H9 (cell line): ENCODE measurements around the gene UTS2. TPM values are rescaled to one million over a fixed set of nuclear protein-coding genes. Genes with fewer than 3 reads are reported as not detected.

Source experiments
- DNase-seq: peaks from one replicate; pipeline ENCODE4 v3.0.0-alpha.2; 2017
- H2AFZ ChIP-seq: one replicate; pipeline ENCODE4 v1.6.1; 2013; ENCODE audit warnings: mild to moderate bottlenecking, low read length, control low read depth, moderate library complexity
- H2AK5ac ChIP-seq: 2 replicates; pipeline ENCODE4 v1.6.1; 2013; ENCODE audit warnings: low read length, control low read depth, mixed read lengths; ENCODE audit not compliant: insufficient read length
- H2BK120ac ChIP-seq: one replicate; pipeline ENCODE4 v1.6.1; 2013; ENCODE audit warnings: low read depth, mild to moderate bottlenecking, low read length, control low read depth, inconsistent platforms; ENCODE audit not compliant: poor library complexity, severe bottlenecking
- H2BK12ac ChIP-seq: 2 replicates; pipeline ENCODE4 v1.6.1; 2013; ENCODE audit warnings: low read length, control low read depth, mixed read lengths, low read depth; ENCODE audit not compliant: insufficient read length
- H2BK15ac ChIP-seq: 2 replicates; pipeline ENCODE4 v1.6.1; 2013; ENCODE audit warnings: low read depth, low read length, control low read depth
- H2BK20ac ChIP-seq: one replicate; pipeline ENCODE4 v1.6.1; 2013; ENCODE audit warnings: low read depth, mild to moderate bottlenecking, low read length, control low read depth, inconsistent platforms; ENCODE audit not compliant: poor library complexity, severe bottlenecking
- H2BK5ac ChIP-seq: 2 replicates; pipeline ENCODE4 v1.6.1; 2013; ENCODE audit warnings: low read length, control low read depth, mixed read lengths; ENCODE audit not compliant: insufficient read length
- H3K14ac ChIP-seq: 2 replicates; pipeline ENCODE4 v1.6.1; 2013; ENCODE audit warnings: low read length, control low read depth; ENCODE audit not compliant: insufficient read depth
- H3K18ac ChIP-seq: 2 replicates; pipeline ENCODE4 v1.6.1; 2013; ENCODE audit warnings: low read depth, mild to moderate bottlenecking, mixed read lengths, low read length, control low read depth; ENCODE audit not compliant: insufficient read length
- H3K23ac ChIP-seq: 2 replicates; pipeline ENCODE4 v1.6.1; 2013; ENCODE audit warnings: low read length, control low read depth, mixed read lengths, low read depth; ENCODE audit not compliant: insufficient read length
- H3K23me2 ChIP-seq: 2 replicates; pipeline ENCODE4 v1.6.1; 2013; ENCODE audit warnings: low read depth, mild to moderate bottlenecking, mixed read lengths, low read length, control low read depth; ENCODE audit not compliant: insufficient read length, poor library complexity, severe bottlenecking
- H3K27ac ChIP-seq: 2 replicates; pipeline ENCODE4 v1.5.1; 2013; ENCODE audit warnings: low read length, control low read depth, mixed read lengths, low read depth; ENCODE audit not compliant: insufficient read length
- H3K27me3 ChIP-seq: 2 replicates; pipeline ENCODE4 v1.6.1; 2013; ENCODE audit warnings: low read length, control low read depth, inconsistent platforms; ENCODE audit not compliant: insufficient read depth
- H3K4ac ChIP-seq: 2 replicates; pipeline ENCODE4 v1.6.1; 2013; ENCODE audit warnings: low read depth, mild to moderate bottlenecking, control low read depth, inconsistent platforms, low read length, moderate library complexity
- H3K4me1 ChIP-seq: 2 replicates; pipeline ENCODE4 v1.6.1; 2013; ENCODE audit warnings: low read length, control low read depth, inconsistent platforms; ENCODE audit not compliant: insufficient read depth
- H3K4me2 ChIP-seq: 2 replicates; pipeline ENCODE4 v1.6.1; 2013; ENCODE audit warnings: low read length, control low read depth, mixed read lengths; ENCODE audit not compliant: insufficient read length, insufficient read depth
- H3K56ac ChIP-seq: 2 replicates; pipeline ENCODE4 v1.6.1; 2013; ENCODE audit warnings: low read depth, mild to moderate bottlenecking, mixed read lengths, low read length, control low read depth; ENCODE audit not compliant: insufficient read length
- H3K79me1 ChIP-seq: 2 replicates; pipeline ENCODE4 v1.6.1; 2013; ENCODE audit warnings: low read depth, mild to moderate bottlenecking, moderate library complexity, low read length, control low read depth, inconsistent platforms; ENCODE audit not compliant: insufficient read depth, poor library complexity, severe bottlenecking
- H3K79me2 ChIP-seq: 2 replicates; pipeline ENCODE4 v1.6.1; 2013; ENCODE audit warnings: low read length, control low read depth, inconsistent platforms; ENCODE audit not compliant: insufficient read depth
- H3K9ac ChIP-seq: 2 replicates; pipeline ENCODE4 v1.6.1; 2013; ENCODE audit warnings: low read length, control low read depth, mixed read lengths; ENCODE audit not compliant: insufficient read length; ENCODE audit errors: extremely low read depth
- H3K9me3 ChIP-seq: one replicate; pipeline ENCODE4 v1.6.1; 2013; ENCODE audit warnings: low read depth, low read length, inconsistent platforms; ENCODE audit not compliant: control insufficient read depth
- H3T11ph ChIP-seq: one replicate; pipeline ENCODE4 v1.6.1; 2013; ENCODE audit warnings: mild to moderate bottlenecking, low read length, control low read depth, inconsistent platforms
- H4K20me1 ChIP-seq: one replicate; pipeline ENCODE4 v1.6.1; 2013; ENCODE audit not compliant: control insufficient read depth, insufficient read length, insufficient read depth
- H4K5ac ChIP-seq: 2 replicates; pipeline ENCODE4 v1.6.1; 2013; ENCODE audit warnings: low read depth, mild to moderate bottlenecking, mixed read lengths, low read length, control low read depth; ENCODE audit not compliant: insufficient read length
- H4K8ac ChIP-seq: replicated peaks from 2 replicates; pipeline ENCODE4 v1.6.1; 2013; ENCODE audit warnings: low read length, control low read depth, mixed read lengths, low read depth; ENCODE audit not compliant: insufficient read length
- H4K91ac ChIP-seq: 2 replicates; pipeline ENCODE4 v1.6.1; 2013; ENCODE audit warnings: low read depth, mild to moderate bottlenecking, moderate library complexity, mixed read lengths, low read length, control low read depth; ENCODE audit not compliant: insufficient read length
- H3K27ac Mint-ChIP-seq, 3 experiments: 2 replicates in 2 of 3; 3 replicates in 1 of 3; pipeline ENCODE4 v1.8.0; 2020 to 2021; ENCODE audit warnings: mixed read lengths in 3 of 3, mild to moderate bottlenecking in 1 of 3, moderate library complexity in 1 of 3
- H3K27me3 Mint-ChIP-seq: 2 replicates; pipeline ENCODE4 v1.8.0; 2021; ENCODE audit warnings: low read depth, mild to moderate bottlenecking, moderate library complexity, mixed read lengths
- H3K36me3 Mint-ChIP-seq, 3 experiments: 2 replicates in 2 of 3; 3 replicates in 1 of 3; pipeline ENCODE4 v1.8.0; 2020 to 2021; ENCODE audit warnings: low read depth in 3 of 3, mixed read lengths in 3 of 3; ENCODE audit not compliant: insufficient read depth in 1 of 3
- H3K4me1 Mint-ChIP-seq, 2 experiments: 2 replicates each; pipeline ENCODE4 v1.8.0; 2020; ENCODE audit warnings: mixed read lengths in 2 of 2
- H3K4me3 Mint-ChIP-seq, 2 experiments: 2 replicates in 1 of 2; 3 replicates in 1 of 2; pipeline ENCODE4 v1.8.0; 2020 to 2021; ENCODE audit warnings: mild to moderate bottlenecking in 2 of 2, mixed read lengths in 2 of 2, moderate library complexity in 1 of 2
- H3K9me3 Mint-ChIP-seq, 2 experiments: 2 replicates in 1 of 2; 3 replicates in 1 of 2; pipeline ENCODE4 v1.8.0; 2020; ENCODE audit warnings: mild to moderate bottlenecking in 2 of 2, mixed read lengths in 2 of 2, moderate library complexity in 1 of 2
- WGBS: extraction: QIAGEN DNeasy Blood & Tissue Kit; methylation state at CpG from one replicate; pipeline ENCODE4 v1.1.7; 2013; ENCODE audit warnings: missing lambda C conversion rate, low lambda C conversion rate, mixed read lengths; ENCODE audit not compliant: insufficient read length; ENCODE audit errors: extremely low coverage; 5-methylcytosine and 5-hydroxymethylcytosine counted together
- total RNA-seq: library from RNA; stranded (reverse); gene quantifications from 2 replicates; pipeline ENCODE4 v1.2.1, GENCODE V29; 2021
- TF ChIP-seq, protein P1 (sequence below): fragments of 200-600 bp; sonication (generic); conservative IDR thresholded peaks from 3 replicates; pipeline ENCODE4 v1.8.0; 2021; ENCODE audit warnings: antibody characterized with exemption, mild to moderate bottlenecking

UTS2 gene
- total RNA-seq, 1 experiment from 2014 or later = not detected

DNA sequence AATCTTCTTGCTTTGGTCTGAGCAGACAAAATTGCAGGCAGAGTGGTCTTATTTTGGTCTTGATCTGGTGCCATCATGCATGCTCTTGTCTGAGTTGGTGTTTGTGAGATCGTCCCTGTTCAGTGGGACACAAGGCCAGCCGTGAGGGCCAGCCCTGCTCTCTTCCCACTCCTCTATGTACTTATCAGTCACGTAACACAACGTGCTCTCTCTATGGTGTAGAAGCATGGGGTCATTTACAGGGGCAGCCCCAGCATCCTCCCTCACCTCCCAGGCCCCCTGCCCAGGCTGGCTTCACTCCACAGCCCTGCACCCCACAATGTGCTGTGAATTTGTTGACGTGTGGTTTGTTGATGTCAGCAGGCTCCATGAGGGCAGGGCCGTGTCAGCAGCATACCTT is 18.3 kb upstream of the UTS2 start:
- no peak overlapping the region for H3K18ac ChIP-seq
- H3K79me1 ChIP-seq = no peaks in the 10 kb centered on the region
- Mint-ChIP-seq H3K4me3 (no peak overlapping the region), H3K27me3 (peaks cover 5% of the 10 kb centered on the region), H3K36me3 (no peaks in the 10 kb centered on the region; a peak in 1 of 7 replicates), H3K4me1 (no peaks in the 10 kb centered on the region), H3K27ac (no peak overlapping the region), H3K9me3 (no peaks in the 10 kb centered on the region; a peak in 1 of 5 replicates)
- H3K9ac ChIP-seq = no peak overlapping the region
- H3K4me2 ChIP-seq = no peak overlapping the region
- no peak overlapping the region for H2BK20ac ChIP-seq
- no CpG with 5 or more reads among the region's 6 CpGs for WGBS
- H3K9me3 ChIP-seq = no peaks in the 10 kb centered on the region
- no peak overlapping the region for H2BK12ac ChIP-seq
- H3K79me2 ChIP-seq = no peaks in the 10 kb centered on the region
- H2BK5ac ChIP-seq = no peak overlapping the region
- H3K27me3 ChIP-seq = no peaks in the 10 kb centered on the region
- no peak overlapping the region for H4K8ac ChIP-seq
- H2BK15ac ChIP-seq = no peak overlapping the region
- no peak overlapping the region for H2AFZ ChIP-seq
- H3K23me2 ChIP-seq = no peaks in the 10 kb centered on the region
- H4K91ac ChIP-seq = no peak overlapping the region
- H2BK120ac ChIP-seq = no peak overlapping the region
- H3T11ph ChIP-seq = no peak overlapping the region
- DNase-seq = no peak
- H3K4me1 ChIP-seq = no peaks in the 10 kb centered on the region
- H3K56ac ChIP-seq = no peak overlapping the region
- no peak overlapping the region for H2AK5ac ChIP-seq
- no peak overlapping the region for H3K23ac ChIP-seq
- no peak overlapping the region for H3K4ac ChIP-seq
- no peak overlapping the region for H3K14ac ChIP-seq
- H4K20me1 ChIP-seq = no peaks in the 10 kb centered on the region
- TF ChIP-seq, protein P1, sequence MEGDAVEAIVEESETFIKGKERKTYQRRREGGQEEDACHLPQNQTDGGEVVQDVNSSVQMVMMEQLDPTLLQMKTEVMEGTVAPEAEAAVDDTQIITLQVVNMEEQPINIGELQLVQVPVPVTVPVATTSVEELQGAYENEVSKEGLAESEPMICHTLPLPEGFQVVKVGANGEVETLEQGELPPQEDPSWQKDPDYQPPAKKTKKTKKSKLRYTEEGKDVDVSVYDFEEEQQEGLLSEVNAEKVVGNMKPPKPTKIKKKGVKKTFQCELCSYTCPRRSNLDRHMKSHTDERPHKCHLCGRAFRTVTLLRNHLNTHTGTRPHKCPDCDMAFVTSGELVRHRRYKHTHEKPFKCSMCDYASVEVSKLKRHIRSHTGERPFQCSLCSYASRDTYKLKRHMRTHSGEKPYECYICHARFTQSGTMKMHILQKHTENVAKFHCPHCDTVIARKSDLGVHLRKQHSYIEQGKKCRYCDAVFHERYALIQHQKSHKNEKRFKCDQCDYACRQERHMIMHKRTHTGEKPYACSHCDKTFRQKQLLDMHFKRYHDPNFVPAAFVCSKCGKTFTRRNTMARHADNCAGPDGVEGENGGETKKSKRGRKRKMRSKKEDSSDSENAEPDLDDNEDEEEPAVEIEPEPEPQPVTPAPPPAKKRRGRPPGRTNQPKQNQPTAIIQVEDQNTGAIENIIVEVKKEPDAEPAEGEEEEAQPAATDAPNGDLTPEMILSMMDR = no peak
- H3K27ac ChIP-seq = no peak overlapping the region
- H4K5ac ChIP-seq = no peak overlapping the region
